Coronary artery (tissue), 2 donors: ENCODE data around the gene SORCS1.

Experiments used
- DNase-seq: peaks from one replicate; pipeline ENCODE4 v3.0.0-alpha.2; 2017; ENCODE audit warnings: low spot score
- H3K27ac ChIP-seq, 2 donors: fragments of 200-600 bp; sonication (generic); one replicate each; pipeline ENCODE4 v1.5.1; 2016 to 2019
- H3K4me3 ChIP-seq: fragments of 200-600 bp; sonication (generic); 2 replicates; pipeline ENCODE4 v1.5.1; 2016; ENCODE audit warnings: mild to moderate bottlenecking, moderate library complexity
- TF ChIP-seq, protein P1 (sequence below): fragments of 200-600 bp; sonication (generic); IDR thresholded peaks from one replicate; pipeline ENCODE4 v1.5.1; 2019; ENCODE audit warnings: antibody characterized with exemption

The SORCS1 gene

GRCh38 chr10:106920538-106920937, 244.0 kb downstream of the SORCS1 start:
- TF ChIP-seq, protein P1, sequence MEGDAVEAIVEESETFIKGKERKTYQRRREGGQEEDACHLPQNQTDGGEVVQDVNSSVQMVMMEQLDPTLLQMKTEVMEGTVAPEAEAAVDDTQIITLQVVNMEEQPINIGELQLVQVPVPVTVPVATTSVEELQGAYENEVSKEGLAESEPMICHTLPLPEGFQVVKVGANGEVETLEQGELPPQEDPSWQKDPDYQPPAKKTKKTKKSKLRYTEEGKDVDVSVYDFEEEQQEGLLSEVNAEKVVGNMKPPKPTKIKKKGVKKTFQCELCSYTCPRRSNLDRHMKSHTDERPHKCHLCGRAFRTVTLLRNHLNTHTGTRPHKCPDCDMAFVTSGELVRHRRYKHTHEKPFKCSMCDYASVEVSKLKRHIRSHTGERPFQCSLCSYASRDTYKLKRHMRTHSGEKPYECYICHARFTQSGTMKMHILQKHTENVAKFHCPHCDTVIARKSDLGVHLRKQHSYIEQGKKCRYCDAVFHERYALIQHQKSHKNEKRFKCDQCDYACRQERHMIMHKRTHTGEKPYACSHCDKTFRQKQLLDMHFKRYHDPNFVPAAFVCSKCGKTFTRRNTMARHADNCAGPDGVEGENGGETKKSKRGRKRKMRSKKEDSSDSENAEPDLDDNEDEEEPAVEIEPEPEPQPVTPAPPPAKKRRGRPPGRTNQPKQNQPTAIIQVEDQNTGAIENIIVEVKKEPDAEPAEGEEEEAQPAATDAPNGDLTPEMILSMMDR: no peak
- Histone ChIP-seq H3K27ac (no peak overlapping the region), H3K4me3 (no peak overlapping the region)
- no peak for DNase-seq

DNA sequence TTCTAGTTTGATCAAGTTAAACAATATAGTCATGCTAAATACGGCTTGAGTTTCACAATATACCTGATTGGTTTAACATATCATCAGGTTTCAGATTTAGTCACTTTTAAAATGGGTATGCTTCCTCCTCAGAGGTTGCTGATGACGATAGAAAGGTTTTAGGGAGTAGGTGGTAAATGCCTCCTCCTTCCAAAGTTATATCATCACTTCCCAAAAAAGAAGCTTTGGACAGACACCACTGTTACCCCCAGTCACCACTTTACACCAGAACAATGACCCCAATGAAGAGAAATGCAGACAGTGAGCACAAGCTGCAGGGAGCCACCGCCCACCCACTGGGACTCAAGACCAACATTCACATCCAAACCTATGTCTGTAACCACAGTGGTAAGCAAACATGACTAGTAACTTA, 244.6 kb downstream of the SORCS1 start:
- H3K4me3 ChIP-seq: no peak overlapping the region
- no peak overlapping the region for H3K27ac ChIP-seq
- DNase-seq: no peak
- TF ChIP-seq, protein P1: no peak

GRCh38 chr10:106917452-106918055, 247.0 kb downstream of the SORCS1 start:
- H3K4me3 ChIP-seq: no peak overlapping the region
- no peak for DNase-seq
- TF ChIP-seq, protein P1: no peak
- no peak overlapping the region for H3K27ac ChIP-seq

DNA sequence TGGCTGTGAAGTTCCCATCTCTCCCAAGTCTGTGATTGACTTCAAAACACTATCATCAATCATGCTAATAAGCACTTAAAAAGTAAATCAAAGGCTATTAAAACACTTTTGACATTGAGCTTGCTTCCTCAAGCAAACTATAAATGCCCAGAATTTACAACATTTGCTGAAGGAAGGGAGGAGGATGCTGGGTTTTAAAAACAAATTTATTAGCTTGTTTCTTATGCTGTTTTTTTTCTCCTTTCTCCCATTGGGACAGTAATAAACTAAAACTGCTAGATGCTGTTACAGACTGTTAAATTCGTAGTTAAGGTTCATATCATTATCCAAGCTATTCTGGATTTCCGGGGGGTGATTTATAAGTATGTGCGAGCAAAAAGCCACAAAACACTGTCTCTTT, 250.5 kb downstream of the SORCS1 start:
- H3K4me3 ChIP-seq: no peak overlapping the region
- TF ChIP-seq, protein P1: no peak
- DNase-seq: no peak
- no peak overlapping the region for H3K27ac ChIP-seq

DNA sequence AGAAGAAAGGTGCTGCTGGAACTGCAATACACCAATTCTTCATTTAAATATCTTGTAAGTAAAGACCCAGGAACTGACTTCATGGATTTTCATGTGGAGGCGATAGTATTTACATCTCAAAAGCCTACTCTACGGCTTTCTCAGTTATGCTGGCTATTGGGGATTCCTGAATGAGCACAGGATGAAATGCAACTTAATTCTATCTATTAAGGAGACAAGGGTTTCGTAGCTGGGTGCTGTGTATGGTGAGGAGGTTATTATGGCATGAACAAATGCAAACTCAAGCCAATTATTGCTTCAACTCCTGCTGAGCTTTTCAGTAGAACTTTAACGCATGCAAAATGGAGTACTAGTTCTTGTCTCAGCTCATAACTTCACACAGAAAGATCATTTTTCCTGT, 251.2 kb downstream of the SORCS1 start:
- TF ChIP-seq, protein P1: no peak

DNA sequence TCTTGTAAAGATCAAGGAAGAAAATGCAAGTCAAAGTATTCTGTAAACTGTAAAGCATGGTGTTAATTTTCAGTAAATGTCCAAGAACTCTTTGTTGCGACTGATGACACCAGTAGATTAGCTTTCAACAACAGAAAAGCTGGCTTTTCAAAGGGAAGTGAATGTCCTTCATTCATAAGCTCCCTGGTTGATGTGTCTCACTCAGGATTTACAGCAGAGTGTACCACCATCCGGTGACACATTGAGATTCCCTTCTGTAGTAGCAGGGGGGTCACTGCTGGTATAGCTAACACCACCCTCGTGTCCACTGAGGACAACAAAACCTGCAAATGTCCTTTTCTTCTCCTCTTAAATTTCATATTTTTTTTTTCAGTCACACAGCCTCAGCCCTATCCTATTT, 253.4 kb downstream of the SORCS1 start:
- H3K4me3 ChIP-seq: no peak overlapping the region
- TF ChIP-seq, protein P1: no peak
- no peak for DNase-seq

More for the DNA sequence above, 251.2 kb downstream of the SORCS1 start:
- DNase-seq: no peak
- Histone ChIP-seq H3K27ac (no peak overlapping the region), H3K4me3 (no peak overlapping the region)

GRCh38 chr10:106910666-106911065, 253.8 kb downstream of the SORCS1 start:
- TF ChIP-seq, protein P1: no peak

More for the DNA sequence above, 253.4 kb downstream of the SORCS1 start:
- H3K27ac ChIP-seq: no peak overlapping the region

More at GRCh38 chr10:106910666-106911065, 253.8 kb downstream of the SORCS1 start:
- Histone ChIP-seq H3K27ac (no peak overlapping the region), H3K4me3 (no peak overlapping the region)
- no peak for DNase-seq
